OCI-LY3 (cell line): ENCODE results near the gene EFNA4.

Experiments
- H2AFZ ChIP-seq: fragments of 200-600, 300-600 bp; shearing (Covaris generic); 2 replicates; pipeline ENCODE4 v1.6.0; 2014; ENCODE audit warnings: antibody characterized with exemption, low read depth, low read length
- H3K27ac ChIP-seq: fragments of 200-600, 300-600 bp; sonication (generic); 2 replicates; pipeline ENCODE4 v1.5.1; 2014; ENCODE audit warnings: mild to moderate bottlenecking, low read length, moderate library complexity, mixed read lengths
- H3K27me3 ChIP-seq: fragments of 200-600, 300-600 bp; sonication (generic); 2 replicates; pipeline ENCODE4 v1.6.1; 2014; ENCODE audit warnings: low read depth, low read length, mixed read lengths
- H3K36me3 ChIP-seq: fragments of 200-600, 300-600 bp; sonication (generic); replicated peaks from 2 replicates; pipeline ENCODE3; 2014; ENCODE audit warnings: low read depth, low read length, mixed read lengths
- H3K4me1 ChIP-seq: fragments of 300-600, 200-600 bp; sonication (generic); 2 replicates; pipeline ENCODE4 v1.6.1; 2014; ENCODE audit warnings: low read length, mixed read lengths
- H3K4me2 ChIP-seq: fragments of 200-600, 300-600 bp; sonication (generic); 2 replicates; pipeline ENCODE4 v1.6.1; 2014; ENCODE audit warnings: low read length, mixed read lengths
- H3K4me3 ChIP-seq: fragments of 300-600, 200-600 bp; sonication (generic); 2 replicates; pipeline ENCODE4 v1.5.1; 2014; ENCODE audit warnings: antibody characterized with exemption, mild to moderate bottlenecking, low read length, moderate library complexity
- H3K79me2 ChIP-seq: fragments of 300-600, 200-600 bp; shearing (Covaris generic); 2 replicates; pipeline ENCODE4 v1.6.1; 2014; ENCODE audit warnings: mild to moderate bottlenecking, low read length, mixed read lengths
- H3K9ac ChIP-seq: fragments of 300-600, 200-600 bp; shearing (Covaris generic); 2 replicates; pipeline ENCODE4 v1.6.0; 2014; ENCODE audit warnings: mild to moderate bottlenecking, low read length, moderate library complexity
- H3K9me3 ChIP-seq: fragments of 200-600, 300-600 bp; shearing (Covaris generic); 2 replicates; pipeline ENCODE4 v1.6.1; 2014; ENCODE audit warnings: low read length, mixed read lengths; ENCODE audit not compliant: insufficient read depth
- H4K20me1 ChIP-seq: fragments of 200-600, 300-600 bp; sonication (generic); 2 replicates; pipeline ENCODE4 v1.6.1; 2016; ENCODE audit warnings: low read length, mixed read lengths; ENCODE audit not compliant: insufficient read depth
- EZH2phosphoT487 ChIP-seq: fragments of 200-600 bp; shearing (Covaris generic); IDR thresholded peaks from 2 replicates; pipeline ENCODE4 v1.6.1; 2018; ENCODE audit warnings: antibody characterized with exemption, mixed run types, low read depth
- TF ChIP-seq, protein P1 (sequence below): fragments of 200-600, 300-600 bp; sonication (generic); IDR thresholded peaks from 2 replicates; pipeline ENCODE4 v1.5.1; 2014; ENCODE audit warnings: antibody characterized with exemption, low read length, low read depth

EFNA4 gene

DNA sequence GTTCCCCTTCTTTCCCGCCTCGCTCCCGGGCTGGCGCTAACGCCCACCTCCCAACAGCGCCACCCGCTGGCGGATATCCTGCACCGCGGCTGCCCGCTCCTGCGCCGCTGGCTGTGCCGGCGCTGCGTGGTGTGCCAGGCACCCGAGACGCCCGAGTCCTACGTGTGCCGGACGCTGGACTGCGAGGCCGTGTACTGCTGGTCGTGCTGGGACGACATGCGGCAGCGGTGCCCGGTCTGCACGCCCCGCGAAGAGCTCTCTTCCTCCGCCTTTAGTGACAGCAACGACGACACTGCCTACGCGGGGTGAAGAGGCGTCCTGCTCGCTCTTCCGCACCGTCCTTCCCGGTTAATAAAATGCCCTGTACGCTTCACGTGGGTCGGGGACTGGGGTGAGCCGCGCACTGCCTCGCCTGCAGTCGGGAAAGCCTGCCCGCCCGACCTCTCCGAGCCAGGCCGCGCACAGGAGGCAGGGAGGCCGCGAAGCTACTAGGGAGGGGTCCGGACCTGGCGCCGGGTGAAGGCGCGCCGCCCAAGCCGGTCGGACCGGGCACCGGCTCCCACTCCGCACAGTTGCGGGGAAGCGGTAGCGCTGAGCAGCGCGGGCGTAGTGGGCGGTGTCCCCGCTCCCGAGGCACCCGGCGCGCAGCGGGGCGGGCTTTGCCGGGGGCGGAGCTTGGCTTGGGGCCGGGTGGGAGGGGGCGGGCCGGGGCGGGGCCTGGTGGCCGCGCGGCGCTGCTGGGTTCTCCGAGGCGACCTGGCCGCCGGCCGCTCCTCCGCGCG, 12.8 kb upstream of the EFNA4 start, which contains the start of gene ADAM15:
Gene ADAM15, plus strand, starts transcription at position 757 of the 782 bp plus-strand sequence. CDS start 71 bp downstream, outside the sequence.
- peaks cover 6% of the 10 kb centered on the region for H3K36me3 ChIP-seq
- no peaks in the 10 kb centered on the region for H3K27me3 ChIP-seq
- peaks cover 17% of the 10 kb centered on the region for H3K4me1 ChIP-seq
- H3K9ac ChIP-seq: peak within 1 kb of the TSS; percentile 79
- no peaks in the 10 kb centered on the region for H3K79me2 ChIP-seq
- peak within 1 kb of the TSS; percentile 96 for H3K4me2 ChIP-seq
- TF ChIP-seq, protein P1, sequence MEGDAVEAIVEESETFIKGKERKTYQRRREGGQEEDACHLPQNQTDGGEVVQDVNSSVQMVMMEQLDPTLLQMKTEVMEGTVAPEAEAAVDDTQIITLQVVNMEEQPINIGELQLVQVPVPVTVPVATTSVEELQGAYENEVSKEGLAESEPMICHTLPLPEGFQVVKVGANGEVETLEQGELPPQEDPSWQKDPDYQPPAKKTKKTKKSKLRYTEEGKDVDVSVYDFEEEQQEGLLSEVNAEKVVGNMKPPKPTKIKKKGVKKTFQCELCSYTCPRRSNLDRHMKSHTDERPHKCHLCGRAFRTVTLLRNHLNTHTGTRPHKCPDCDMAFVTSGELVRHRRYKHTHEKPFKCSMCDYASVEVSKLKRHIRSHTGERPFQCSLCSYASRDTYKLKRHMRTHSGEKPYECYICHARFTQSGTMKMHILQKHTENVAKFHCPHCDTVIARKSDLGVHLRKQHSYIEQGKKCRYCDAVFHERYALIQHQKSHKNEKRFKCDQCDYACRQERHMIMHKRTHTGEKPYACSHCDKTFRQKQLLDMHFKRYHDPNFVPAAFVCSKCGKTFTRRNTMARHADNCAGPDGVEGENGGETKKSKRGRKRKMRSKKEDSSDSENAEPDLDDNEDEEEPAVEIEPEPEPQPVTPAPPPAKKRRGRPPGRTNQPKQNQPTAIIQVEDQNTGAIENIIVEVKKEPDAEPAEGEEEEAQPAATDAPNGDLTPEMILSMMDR: peak; percentile 95
- no peak for TF ChIP-seq EZH2phosphoT487
- H3K27ac ChIP-seq: peak within 1 kb of the TSS; percentile 15; the same call in 1 of the 2 replicates
- H3K9me3 ChIP-seq: no peaks in the 10 kb centered on the region
- peak within 1 kb of the TSS; percentile 76 for H2AFZ ChIP-seq
- peak within 1 kb of the TSS; percentile 79 for H3K4me3 ChIP-seq
- no peaks in the 10 kb centered on the region for H4K20me1 ChIP-seq

DNA sequence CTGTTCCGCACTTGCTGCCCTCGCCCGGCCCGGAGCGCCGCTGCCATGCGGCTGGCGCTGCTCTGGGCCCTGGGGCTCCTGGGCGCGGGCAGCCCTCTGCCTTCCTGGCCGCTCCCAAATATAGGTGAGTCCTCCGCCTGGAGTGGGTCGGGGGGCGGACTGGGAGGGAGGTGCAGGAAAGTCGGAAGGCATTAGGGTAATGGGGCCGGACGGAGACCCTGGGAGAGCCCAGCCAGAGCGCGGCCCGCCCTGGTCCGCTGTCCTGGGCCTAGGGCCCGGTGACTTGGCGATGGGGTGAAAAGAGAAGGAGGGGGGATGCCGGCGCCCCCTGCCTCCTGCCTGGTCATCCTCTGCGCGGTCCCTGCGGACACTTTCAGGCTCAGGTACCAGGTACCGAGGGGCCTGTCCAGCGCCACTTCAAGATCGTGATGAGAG, 12.2 kb upstream of the EFNA4 start:
- Histone ChIP-seq H2AFZ (peak overlapping the region; percentile 27; the same call in 1 of the 2 replicates), H3K36me3 (peaks cover 6% of the 10 kb centered on the region), H4K20me1 (no peaks in the 10 kb centered on the region), H3K9ac (peak overlapping the region; percentile 79), H3K4me2 (peak overlapping the region; percentile 96), H3K27ac (no peak overlapping the region), H3K9me3 (no peaks in the 10 kb centered on the region), H3K79me2 (no peaks in the 10 kb centered on the region), H3K4me3 (peak overlapping the region; percentile 79), H3K4me1 (peaks cover 17% of the 10 kb centered on the region), H3K27me3 (no peaks in the 10 kb centered on the region)
- no peak for TF ChIP-seq EZH2phosphoT487
- TF ChIP-seq, protein P1: peak; percentile 7; the same call in 1 of the 2 replicates

DNA sequence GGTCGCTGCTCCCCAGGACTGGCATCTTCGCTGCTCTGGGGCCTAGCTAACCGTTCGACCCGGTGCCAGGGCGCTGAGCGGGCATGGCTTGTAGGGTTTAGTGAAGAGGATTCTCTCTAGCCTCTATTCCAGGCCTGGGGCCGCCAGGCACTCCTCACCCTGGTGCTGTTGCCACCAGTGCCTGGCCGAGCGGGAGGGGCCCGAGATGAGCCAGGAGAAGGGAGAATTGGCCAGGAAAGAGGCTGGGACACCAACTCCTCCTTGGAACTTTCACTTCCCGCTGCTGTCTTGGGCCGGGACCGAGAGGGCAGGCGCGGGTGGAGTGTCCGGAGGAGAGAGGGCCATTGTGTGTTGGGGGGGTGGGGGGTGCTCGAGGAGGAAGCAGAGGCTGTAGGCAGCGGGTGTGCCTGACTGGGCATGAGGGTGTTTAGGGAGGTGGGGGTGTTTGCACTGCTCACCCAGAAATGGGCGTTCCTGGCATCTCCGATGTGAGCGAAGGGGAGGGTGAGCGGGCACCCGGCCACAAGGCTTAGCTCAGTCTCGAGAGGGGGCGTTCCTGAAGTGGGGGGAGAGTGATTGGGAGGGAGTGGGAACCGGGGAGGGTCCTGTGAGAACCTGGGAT, 11.7 kb upstream of the EFNA4 start:
- Histone ChIP-seq H3K9ac (peak overlapping the region; percentile 79), H3K4me1 (peaks cover 17% of the 10 kb centered on the region), H3K36me3 (peaks cover 6% of the 10 kb centered on the region), H3K4me2 (peak overlapping the region; percentile 96), H3K4me3 (peak overlapping the region; percentile 79), H2AFZ (peak overlapping the region; percentile 17; the same call in 1 of the 2 replicates), H3K9me3 (no peaks in the 10 kb centered on the region), H4K20me1 (no peaks in the 10 kb centered on the region), H3K79me2 (no peaks in the 10 kb centered on the region), H3K27me3 (no peaks in the 10 kb centered on the region), H3K27ac (no peak overlapping the region)
- TF ChIP-seq, protein P1: no peak
- TF ChIP-seq EZH2phosphoT487: no peak
